ENCODE data around the gene VPS41. TPM values are rescaled to one million over a fixed set of nuclear protein-coding genes. Genes with fewer than 3 reads are reported as not detected.

VPS41 gene
- total and polyA plus RNA-seq, 2 of the 13 experiments (the other 11 are each of a cell fraction or from before 2014, with no cell fraction given) = 12.1 to 43.4 TPM

DNA sequence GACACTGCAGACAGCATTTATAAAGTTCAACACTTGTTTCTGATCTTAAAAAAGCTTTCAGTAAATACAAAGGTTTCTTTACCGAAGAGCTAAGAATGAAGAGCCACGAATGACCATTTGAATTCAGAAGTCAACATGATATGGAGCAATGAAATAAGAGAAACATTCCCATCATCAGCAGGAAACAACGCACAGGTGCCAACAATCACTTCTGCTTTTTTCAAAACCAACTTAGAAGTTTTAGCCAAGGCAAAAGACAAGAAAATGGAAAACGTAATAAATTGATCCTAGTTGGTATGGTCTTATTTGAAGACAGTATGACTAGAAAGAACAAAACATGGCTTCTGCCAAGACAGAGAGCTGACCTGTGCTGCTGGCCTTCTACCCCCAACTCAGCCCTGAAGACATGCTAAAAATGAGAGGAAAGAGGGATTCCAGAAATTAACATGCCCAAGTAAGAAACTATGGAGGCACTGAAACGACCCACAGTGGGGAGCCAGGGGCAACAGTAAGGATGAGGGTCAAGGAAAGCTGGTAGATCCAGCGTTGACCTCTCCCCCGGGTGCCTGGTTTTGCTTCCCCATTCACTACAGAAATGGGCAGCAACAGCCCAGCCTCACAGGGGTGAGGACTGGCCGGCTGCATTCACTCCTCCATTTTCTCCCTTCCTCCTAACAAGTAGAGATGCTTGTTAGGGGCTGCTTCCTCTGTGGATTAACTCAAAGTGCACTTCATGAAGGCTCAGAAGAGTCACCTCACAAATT lies 30.1 kb downstream of the VPS41 start:
- FAIRE-seq (no peak), DNase-seq (ENCODE audit: low spot score) (no peak), ATAC-seq (no peak)
- ChIA-PET POLR2A (no interaction called here), CTCF (ENCODE audit: low intra/inter-chr PET ratio, low total read pairs) (no interaction called here)
- in situ Hi-C loops (cut with HindIII; ENCODE audit: extremely low pct_ligation_motif_present, low pct_unique_long_range_greater_than_20kb) = no loop called here
- no peaks in the 10 kb centered on the region for H3K27me3 ChIP-seq (ENCODE audit: control insufficient read depth in 1 of 2, insufficient read depth in 2 of 2, low read length in 2 of 2)
- no peaks in the 10 kb centered on the region for H3K9me3 ChIP-seq (ENCODE audit: low read length)
- WGBS (ENCODE audit: low lambda C conversion rate) = 90% methylated on average over 8 of the region's 8 CpGs
- no peak overlapping the region for H3K9ac ChIP-seq (ENCODE audit: insufficient read depth, low read depth, low read length)
- no peak overlapping the region for H2AFZ ChIP-seq (ENCODE audit: low read length)
- intact Hi-C loops (cut with micrococcal nuclease; ENCODE audit: unreplicated experiment) = no loop called here
- H3K4me1 ChIP-seq (ENCODE audit: insufficient read depth, low read length) = no peaks in the 10 kb centered on the region
- no peak for TF ChIP-seq ZBTB10 (CRISPR knock-in tag; IDR thresholded peaks at IDR 0.05; ENCODE audit: borderline replicate concordance)
- no peak for TF ChIP-seq HIVEP1 (CRISPR knock-in tag; IDR thresholded peaks at IDR 0.05)
- TF ChIP-seq ZNF549 (CRISPR knock-in tag; IDR thresholded peaks at IDR 0.05) = no peak
- no peak for TF ChIP-seq ZBTB33 (CRISPR knock-in tag; IDR thresholded peaks at IDR 0.05)
- TF ChIP-seq HOXA3 (CRISPR knock-in tag; IDR thresholded peaks at IDR 0.05) = no peak
- TF ChIP-seq CTCF (CRISPR knock-in tag; IDR thresholded peaks at IDR 0.05) = no peak
- TF ChIP-seq RBM39 (IDR thresholded peaks at IDR 0.05; ENCODE audit: low read depth, low read length, poor library complexity, severe bottlenecking) = no peak
- TF ChIP-seq ZNF879 (CRISPR knock-in tag; IDR thresholded peaks at IDR 0.05) = no peak
- TF ChIP-seq HINFP (CRISPR knock-in tag; IDR thresholded peaks at IDR 0.05; ENCODE audit: low read depth) = no peak
- TF ChIP-seq ZFP62 (CRISPR knock-in tag; IDR thresholded peaks at IDR 0.05) = no peak
- TF ChIP-seq PBX2 (CRISPR knock-in tag; IDR thresholded peaks at IDR 0.05) = no peak
- TF ChIP-seq, protein P1, sequence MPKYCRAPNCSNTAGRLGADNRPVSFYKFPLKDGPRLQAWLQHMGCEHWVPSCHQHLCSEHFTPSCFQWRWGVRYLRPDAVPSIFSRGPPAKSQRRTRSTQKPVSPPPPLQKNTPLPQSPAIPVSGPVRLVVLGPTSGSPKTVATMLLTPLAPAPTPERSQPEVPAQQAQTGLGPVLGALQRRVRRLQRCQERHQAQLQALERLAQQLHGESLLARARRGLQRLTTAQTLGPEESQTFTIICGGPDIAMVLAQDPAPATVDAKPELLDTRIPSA (CRISPR knock-in tag; IDR thresholded peaks at IDR 0.05; ENCODE audit: borderline replicate concordance) = no peak
- TF ChIP-seq MEIS2 (CRISPR knock-in tag; IDR thresholded peaks at IDR 0.05) = no peak
- no peaks in the 10 kb centered on the region for H3K79me2 ChIP-seq (ENCODE audit: insufficient read depth, low read length)
- no TSS peak for BruUV-seq (replicated peaks)
- H3K4me2 ChIP-seq (ENCODE audit: low read depth, low read length) = no peak overlapping the region
- H3K4me3 ChIP-seq (replicated peaks in 1 of 3; ENCODE audit: insufficient read depth in 1 of 3, low read depth in 2 of 3, low read length in 3 of 3) = no peak overlapping the region
- no peaks in the 10 kb centered on the region for H3K36me3 ChIP-seq (replicated peaks in 1 of 2; ENCODE audit: control insufficient read depth in 1 of 2, insufficient read depth in 2 of 2, low read length in 2 of 2)
- no peaks in the 10 kb centered on the region for H4K20me1 ChIP-seq (ENCODE audit: insufficient read depth, low read length)
- no peak overlapping the region for H3K27ac ChIP-seq (ENCODE audit: extremely low read length, insufficient read depth, low read length)

All from HepG2 (cell line).